A549 treated with AZD9567 at 1 μM for 4 hours (cell line): ENCODE measurements around the gene PIERCE2. TPM values are rescaled to one million over a fixed set of nuclear protein-coding genes. Genes with fewer than 3 reads are reported as not detected.

ENCODE experiments used
- total RNA-seq: library from RNA; stranded (reverse); fragments of 200-300 nt; extraction: Qiagen RNA extraction; gene quantifications from 5 replicates; pipeline ENCODE4 v1.2.3, GENCODE V29; 2022; ENCODE audit not compliant: insufficient read depth

Gene PIERCE2
- total RNA-seq: 2.8 to 4.5 TPM (median 4.1 TPM) in 5 replicates

GRCh38 chr15:55408012-55408928 is at the start of gene PIERCE2, which contains the start of gene CCPG1:
TSS of gene PIERCE2 (plus strand) at chr15:55408495. CDS start at chr15:55408769, 274 bp downstream.
TSS of gene CCPG1 (minus strand) at chr15:55408359. CDS start at chr15:55389424, 18,935 bp downstream.

Other genes with a start within 250 kb of the PIERCE2 start
- gene RSL24D1, start 211.6 kb upstream of the PIERCE2 start, total RNA-seq: 91.4 to 120 TPM (median 103 TPM) in 5 replicates
- gene RAB27A, start 118.7 kb upstream of the PIERCE2 start, total RNA-seq: 10.3 to 21.4 TPM (median 11.3 TPM) in 5 replicates
- gene PIGBOS1, start 89.4 kb upstream of the PIERCE2 start, total RNA-seq: 21.1 to 26.1 TPM (median 22.9 TPM) in 5 replicates
- gene PIGB, start 89.3 kb upstream of the PIERCE2 start, total RNA-seq: 10.2 to 12.5 TPM (median 11.6 TPM) in 5 replicates
- 34.2 to 44.0 TPM (median 37.9 TPM) in 5 replicates for gene CCPG1, start 136 bp upstream of the PIERCE2 start, total RNA-seq
- gene DNAAF4, start 99.7 kb downstream of the PIERCE2 start, total RNA-seq: 8.7 to 12.5 TPM (median 9.0 TPM) in 5 replicates
- 5.8 to 8.6 TPM (median 6.5 TPM) in 5 replicates for gene PYGO1, start 179.8 kb downstream of the PIERCE2 start, total RNA-seq